SK-N-SH (cell line): Measurements from ENCODE around the gene TDRD12. TPM values are rescaled to one million over a fixed set of nuclear protein-coding genes. Genes with fewer than 3 reads are reported as not detected.

ENCODE experiments used
- CTCF ChIA-PET: fragments of 300-600, 350-600 bp; formaldehyde crosslinking; extraction: SDS; loops from one replicate; lab custom pipeline; 2021; lab: Yijun Ruan, JAX
- POLR2A ChIA-PET: fragments of 350-600 bp; sonication (Branson Sonifier 250); formaldehyde crosslinking; extraction: SDS; loops from one replicate; lab custom pipeline; 2020; ENCODE audit warnings: antibody characterized with exemption, inconsistent platforms; lab: Yijun Ruan, JAX
- DNase-seq: peaks from one replicate; pipeline ENCODE4 v3.0.0; 2012
- H2AFZ ChIP-seq: fragments of 200-600 bp; sonication (generic); 2 replicates; pipeline ENCODE4 v1.8.1; 2016; ENCODE audit warnings: antibody characterized with exemption, mild to moderate bottlenecking, low read depth
- H3F3A ChIP-seq: fragments of 200-600 bp; sonication (generic); replicated peaks from 2 replicates; pipeline ENCODE3; 2016; ENCODE audit warnings: antibody characterized with exemption, mild to moderate bottlenecking; ENCODE audit not compliant: insufficient read depth
- H3K27ac ChIP-seq, 2 experiments: fragments of 200-500 bp in 1 of 2; fragments of 200-600 bp in 1 of 2; sonication (Bioruptor generic) in 1 of 2; sonication (generic), shearing (Covaris generic) in 1 of 2; 2 replicates each; pipeline versions ENCODE4 v1.5.1 to v1.6.1; 2014 to 2016; ENCODE audit warnings: low read depth in 2 of 2, inconsistent platforms in 1 of 2, low read length in 1 of 2, mild to moderate bottlenecking in 1 of 2, mixed read lengths in 1 of 2
- H3K27me3 ChIP-seq: fragments of 200-600 bp; sonication (generic), shearing (Covaris generic); 2 replicates; pipeline ENCODE4 v1.6.1; 2016; ENCODE audit warnings: mixed run types; ENCODE audit not compliant: insufficient read depth
- H3K36me3 ChIP-seq, 2 experiments: fragments of 200-500 bp in 1 of 2; fragments of 200-600 bp in 1 of 2; sonication (Bioruptor generic) in 1 of 2; sonication (generic) in 1 of 2; replicated peaks in 1 of 2; 2 replicates each; pipeline versions ENCODE3 to v1.5.1; 2014 to 2016; ENCODE audit warnings: low read length in 1 of 2, mild to moderate bottlenecking in 1 of 2; ENCODE audit not compliant: insufficient read depth in 2 of 2, control insufficient read depth in 1 of 2
- H3K4me1 ChIP-seq, 2 experiments: fragments of 200-500 bp in 1 of 2; fragments of 200-600 bp in 1 of 2; sonication (Bioruptor generic) in 1 of 2; sonication (generic), shearing (Covaris generic) in 1 of 2; 2 replicates each; pipeline versions ENCODE4 v1.5.1 to v1.6.1; 2014 to 2016; ENCODE audit warnings: low read depth in 1 of 2, low read length in 1 of 2, mixed run types in 1 of 2; ENCODE audit not compliant: insufficient read depth in 2 of 2, control insufficient read depth in 1 of 2
- H3K4me2 ChIP-seq: fragments of 200-600 bp; sonication (generic), shearing (Covaris generic); 2 replicates; pipeline ENCODE4 v1.6.1; 2017; ENCODE audit warnings: mixed run types
- H3K4me3 ChIP-seq, 2 experiments: fragments of 200-500 bp in 1 of 2; fragments of 200-600 bp in 1 of 2; sonication (Bioruptor generic) in 1 of 2; sonication (generic), shearing (Covaris generic) in 1 of 2; 2 replicates each; pipeline versions ENCODE4 v1.5.1 to v1.8.1; 2014 to 2016; ENCODE audit warnings: low read depth in 2 of 2, inconsistent platforms in 1 of 2, low read length in 1 of 2, mild to moderate bottlenecking in 1 of 2, mixed read lengths in 1 of 2, moderate library complexity in 1 of 2
- H3K79me2 ChIP-seq: fragments of 200-600 bp; sonication (generic); 2 replicates; pipeline ENCODE4 v1.8.1; 2017; ENCODE audit warnings: mild to moderate bottlenecking; ENCODE audit not compliant: insufficient read depth
- H3K9ac ChIP-seq: fragments of 200-600 bp; sonication (generic); 2 replicates; pipeline ENCODE4 v1.6.1; 2017; ENCODE audit warnings: mixed run types
- H3K9me2 ChIP-seq: fragments of 200-600 bp; sonication (generic); 2 replicates; pipeline ENCODE4 v1.6.1; 2017; ENCODE audit warnings: mixed run types
- H3K9me3 ChIP-seq: fragments of 200-600 bp; sonication (generic); 2 replicates; pipeline ENCODE4 v1.6.1; 2017; ENCODE audit warnings: mixed run types, mild to moderate bottlenecking, moderate library complexity
- H4K20me1 ChIP-seq: fragments of 200-600 bp; sonication (generic); 2 replicates; pipeline ENCODE4 v1.6.1; 2017; ENCODE audit warnings: mild to moderate bottlenecking, mixed run types; ENCODE audit not compliant: insufficient read depth
- ELF1 ChIP-seq: IDR thresholded peaks from 2 replicates; pipeline ENCODE4 v1.4.0; 2012
- EP300 ChIP-seq, 2 experiments: IDR thresholded peaks; 2 replicates each; pipeline versions ENCODE4 v1.4.0 to v1.6.1; 2012; ENCODE audit warnings: borderline replicate concordance in 1 of 2, low read depth in 1 of 2, low read length in 1 of 2
- EZH2phosphoT487 ChIP-seq: fragments of 200-600 bp; sonication (generic); IDR thresholded peaks from 2 replicates; pipeline ENCODE4 v1.6.1; 2017; ENCODE audit warnings: low read depth, mixed run types, mild to moderate bottlenecking, antibody characterized with exemption, moderate library complexity, borderline replicate concordance
- FOSL2 ChIP-seq: IDR thresholded peaks from 2 replicates; pipeline ENCODE4 v1.4.0; 2012; ENCODE audit warnings: low read depth, mild to moderate bottlenecking, moderate library complexity, borderline replicate concordance
- GABPA ChIP-seq: IDR thresholded peaks from 2 replicates; pipeline ENCODE4 v1.4.0; 2012; ENCODE audit warnings: low read depth, mild to moderate bottlenecking
- POLR2AphosphoS5 ChIP-seq: IDR thresholded peaks from 2 replicates; pipeline ENCODE4 v1.6.1; 2012; ENCODE audit warnings: low read depth, low read length
- RCOR1 ChIP-seq: fragments of 150-350 bp; IDR thresholded peaks from 2 replicates; pipeline ENCODE4 v1.6.1; 2017; ENCODE audit warnings: antibody characterized with exemption, low read length
- RFX5 ChIP-seq: IDR thresholded peaks from 2 replicates; pipeline ENCODE4 v1.6.1; 2012; ENCODE audit warnings: mild to moderate bottlenecking, improper control_type of control experiment, low read length
- RXRA ChIP-seq: IDR thresholded peaks from 2 replicates; pipeline ENCODE4 v1.4.0; 2012; ENCODE audit warnings: low read depth, mild to moderate bottlenecking, borderline replicate concordance
- TAF1 ChIP-seq: IDR thresholded peaks from 2 replicates; pipeline ENCODE4 v1.6.1; 2012; ENCODE audit warnings: low read depth, mild to moderate bottlenecking, low read length, moderate library complexity, borderline replicate concordance
- TCF12 ChIP-seq: IDR thresholded peaks from 2 replicates; pipeline ENCODE4 v1.4.0; 2012
- TEAD4 ChIP-seq: IDR thresholded peaks from 2 replicates; pipeline ENCODE4 v1.4.0; 2012; ENCODE audit warnings: mild to moderate bottlenecking, borderline replicate concordance; ENCODE audit not compliant: insufficient read depth
- ZBTB33 ChIP-seq: IDR thresholded peaks from 2 replicates; pipeline ENCODE4 v1.4.0; 2012; ENCODE audit warnings: low read depth, borderline replicate concordance
- WGBS: methylation state at CpG from one replicate; pipeline ENCODE4 v1.1.6; 2017; ENCODE audit warnings: low lambda C conversion rate; 5-methylcytosine and 5-hydroxymethylcytosine counted together
- polyA plus RNA-seq, 3 experiments: library from polyadenylated mRNA; depleted of rRNA; stranded (reverse); fragments of >200 nt; gene quantifications; 2 replicates each; pipeline ENCODE4 v1.2.3, GENCODE V29; 2012
- TF ChIP-seq, protein P1 (sequence below): IDR thresholded peaks from 2 replicates; pipeline ENCODE4 v1.4.0; 2012; ENCODE audit warnings: low read depth
- TF ChIP-seq, protein P2 (sequence below): IDR thresholded peaks from 2 replicates; pipeline ENCODE4; 2012

The TDRD12 gene
- polyA plus RNA-seq, 1 of the 3 experiments (the other 2 are of a cell fraction), result 0.05 TPM

DNA sequence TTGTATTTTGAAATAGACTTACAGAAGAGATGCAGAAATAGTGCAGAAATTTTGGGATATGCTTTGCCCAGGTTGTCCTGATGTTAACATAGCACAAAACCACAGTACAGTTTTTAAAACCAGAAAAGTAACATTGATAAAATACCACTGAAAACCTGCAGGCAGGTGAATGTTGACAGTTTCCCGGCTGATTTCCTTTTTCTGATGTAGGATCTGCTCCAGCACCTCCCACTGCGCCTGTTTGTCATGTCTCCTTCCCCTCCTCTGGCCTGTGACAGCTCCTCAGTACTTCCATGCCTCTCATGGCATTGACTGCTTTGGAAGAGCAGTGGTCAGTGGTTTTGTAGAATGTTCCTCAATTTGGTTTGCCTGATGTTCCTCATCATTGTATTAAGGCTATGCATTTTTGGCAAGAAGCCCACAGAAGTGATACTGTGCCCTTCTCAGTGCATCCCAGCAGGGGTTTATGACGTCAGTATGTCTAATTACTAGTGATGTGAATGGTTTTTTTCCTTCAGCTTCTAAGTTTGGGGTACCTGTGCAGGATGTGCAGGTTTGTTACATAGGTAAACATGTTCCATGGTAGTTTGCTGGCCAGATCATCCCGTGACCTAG, 31.0 kb downstream of the TDRD12 start:
- Histone ChIP-seq H3K4me3 (no peak overlapping the region), H3F3A (peaks cover 6% of the 10 kb centered on the region), H3K27me3 (no peaks in the 10 kb centered on the region), H3K27ac (no peak overlapping the region), H3K36me3 (no peaks in the 10 kb centered on the region), H3K9me2 (no peaks in the 10 kb centered on the region), H3K9ac (no peak overlapping the region), H3K4me2 (no peak overlapping the region), H3K4me1 (0 out of 4 replicates have a peak, but pooled peaks cover 0 to 6% of the 10 kb centered on the region in 2 experiments), H3K9me3 (no peaks in the 10 kb centered on the region), H3K79me2 (no peaks in the 10 kb centered on the region), H4K20me1 (no peaks in the 10 kb centered on the region), H2AFZ (no peak overlapping the region)
- WGBS, result 41% methylated on average over 4 of the region's 4 CpGs
- no peak for DNase-seq
- CTCF ChIA-PET, result no interaction called here
- TF ChIP-seq ZBTB33 (no peak), GABPA (no peak), TCF12 (no peak), POLR2AphosphoS5 (no peak), FOSL2 (no peak), EZH2phosphoT487 (no peak), TAF1 (no peak), RCOR1 (no peak), TEAD4 (no peak)
- POLR2A ChIA-PET, result no interaction called here

DNA sequence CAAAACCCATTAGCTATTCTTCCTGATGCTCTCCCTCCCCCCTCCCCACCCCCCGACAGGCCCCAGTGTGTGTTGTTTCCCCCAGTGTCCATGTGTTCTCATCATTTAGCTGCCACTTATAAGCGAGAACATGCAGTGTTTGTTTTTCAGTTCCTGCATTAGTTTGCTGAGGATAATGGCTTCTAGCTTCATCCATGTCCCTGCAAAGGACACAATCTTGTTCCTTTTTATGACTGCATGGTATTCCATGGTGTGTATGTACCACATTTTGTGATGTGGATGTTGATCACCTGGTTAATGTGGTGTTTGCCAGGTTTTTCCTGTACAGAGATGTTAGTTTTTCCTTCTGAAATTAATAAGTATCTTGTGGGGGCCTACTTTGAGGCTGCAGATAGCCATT, 31.5 kb downstream of the TDRD12 start:
- no peak overlapping the region for H3K4me2 ChIP-seq
- H3K36me3 ChIP-seq, result no peaks in the 10 kb centered on the region
- H3K9me2 ChIP-seq, result no peaks in the 10 kb centered on the region
- peaks cover 6% of the 10 kb centered on the region for H3F3A ChIP-seq
- no peak overlapping the region for H3K4me3 ChIP-seq
- POLR2A ChIA-PET, result no interaction called here
- H2AFZ ChIP-seq, result no peak overlapping the region
- no peaks in the 10 kb centered on the region for H3K9me3 ChIP-seq
- no peak overlapping the region for H3K27ac ChIP-seq
- TF ChIP-seq ELF1, result no peak
- TF ChIP-seq TEAD4, result no peak
- TF ChIP-seq RFX5, result no peak
- TF ChIP-seq, protein P1, sequence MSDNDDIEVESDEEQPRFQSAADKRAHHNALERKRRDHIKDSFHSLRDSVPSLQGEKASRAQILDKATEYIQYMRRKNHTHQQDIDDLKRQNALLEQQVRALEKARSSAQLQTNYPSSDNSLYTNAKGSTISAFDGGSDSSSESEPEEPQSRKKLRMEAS, result no peak
- no peak for TF ChIP-seq EP300 (IDR thresholded peaks at IDR 0.05; ENCODE audit: borderline replicate concordance in 1 of 2, low read depth in 1 of 2, low read length in 1 of 2)
- no peak for TF ChIP-seq RXRA
- TF ChIP-seq, protein P2, sequence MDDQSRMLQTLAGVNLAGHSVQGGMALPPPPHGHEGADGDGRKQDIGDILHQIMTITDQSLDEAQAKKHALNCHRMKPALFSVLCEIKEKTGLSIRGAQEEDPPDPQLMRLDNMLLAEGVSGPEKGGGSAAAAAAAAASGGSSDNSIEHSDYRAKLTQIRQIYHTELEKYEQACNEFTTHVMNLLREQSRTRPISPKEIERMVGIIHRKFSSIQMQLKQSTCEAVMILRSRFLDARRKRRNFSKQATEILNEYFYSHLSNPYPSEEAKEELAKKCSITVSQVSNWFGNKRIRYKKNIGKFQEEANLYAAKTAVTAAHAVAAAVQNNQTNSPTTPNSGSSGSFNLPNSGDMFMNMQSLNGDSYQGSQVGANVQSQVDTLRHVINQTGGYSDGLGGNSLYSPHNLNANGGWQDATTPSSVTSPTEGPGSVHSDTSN, result no peak
- TF ChIP-seq, all 33 proteins: peak for 0
- H4K20me1 ChIP-seq, result no peaks in the 10 kb centered on the region
- no peak for DNase-seq
- no peak overlapping the region for H3K9ac ChIP-seq
- no peaks in the 10 kb centered on the region for H3K27me3 ChIP-seq
- H3K4me1 ChIP-seq, result 0 out of 4 replicates have a peak, but pooled peaks cover 0 to 6% of the 10 kb centered on the region in 2 experiments
- 41% methylated on average over 2 of the region's 2 CpGs for WGBS
- CTCF ChIA-PET, result no interaction called here
- H3K79me2 ChIP-seq, result no peaks in the 10 kb centered on the region
